Keratinocyte (primary cell): ENCODE data around the gene SRGAP3. TPM values are rescaled to one million over a fixed set of nuclear protein-coding genes. Genes with fewer than 3 reads are reported as not detected.

ENCODE experiments used
- DNase-seq: peaks from one replicate; pipeline ENCODE4 v3.0.0-alpha.2; 2011; ENCODE audit warnings: low read depth, missing footprints, low spot score
- FAIRE-seq: peaks from 2 replicates; lab custom pipeline; 2011; peaks lifted over from hg19 to GRCh38; lab: Jason Lieb, UNC
- H2AFZ ChIP-seq: 2 replicates; pipeline ENCODE4 v1.6.0; 2012; ENCODE audit warnings: low read length, control low read depth, inconsistent platforms; ENCODE audit not compliant: control insufficient read depth
- H3K27ac ChIP-seq: 2 replicates; pipeline ENCODE4 v1.5.1; 2011; ENCODE audit warnings: low read length; ENCODE audit not compliant: control insufficient read depth, insufficient read depth
- H3K27me3 ChIP-seq: 3 replicates; pipeline ENCODE4 v1.6.0; 2011; ENCODE audit warnings: low read length; ENCODE audit not compliant: control insufficient read depth, insufficient read depth; ENCODE audit errors: extremely low read depth
- H3K36me3 ChIP-seq, 2 experiments: 2 replicates in 1 of 2; 3 replicates in 1 of 2; pipeline ENCODE4 v1.5.1; 2011; ENCODE audit warnings: low read length in 2 of 2, mild to moderate bottlenecking in 1 of 2; ENCODE audit not compliant: control insufficient read depth in 2 of 2, insufficient read depth in 2 of 2; ENCODE audit errors: extremely low read depth in 1 of 2
- H3K4me1 ChIP-seq: 3 replicates; pipeline ENCODE4 v1.5.1; 2011; ENCODE audit warnings: low read length; ENCODE audit not compliant: control insufficient read depth, insufficient read depth; ENCODE audit errors: extremely low read depth
- H3K4me2 ChIP-seq: 3 replicates; pipeline ENCODE4 v1.6.0; 2011; ENCODE audit warnings: low read depth, low read length; ENCODE audit not compliant: control insufficient read depth, insufficient read depth; ENCODE audit errors: extremely low read depth
- H3K4me3 ChIP-seq, 3 experiments: fragments of 200-600 bp in 1 of 3; sonication (generic) in 1 of 3; 2 replicates in 2 of 3; 3 replicates in 1 of 3; pipeline ENCODE4 v1.5.1; 2011 to 2016; ENCODE audit warnings: low read length in 3 of 3, mild to moderate bottlenecking in 3 of 3, control low read depth in 2 of 3, inconsistent platforms in 1 of 3, low read depth in 1 of 3, mixed read lengths in 1 of 3, mixed run types in 1 of 3, moderate library complexity in 1 of 3; ENCODE audit not compliant: control insufficient read depth in 2 of 3, insufficient read depth in 2 of 3; ENCODE audit errors: extremely low read depth in 1 of 3
- H3K79me2 ChIP-seq: 2 replicates; pipeline ENCODE4 v1.6.0; 2012; ENCODE audit warnings: low read length; ENCODE audit not compliant: control insufficient read depth, insufficient read depth
- H3K9ac ChIP-seq: 3 replicates; pipeline ENCODE4 v1.6.0; 2011; ENCODE audit warnings: low read length; ENCODE audit not compliant: control insufficient read depth, insufficient read depth; ENCODE audit errors: extremely low read depth
- H3K9me1 ChIP-seq: 3 replicates; pipeline ENCODE4 v1.6.0; 2011; ENCODE audit warnings: low read length; ENCODE audit not compliant: control insufficient read depth, insufficient read depth; ENCODE audit errors: extremely low read depth
- H3K9me3 ChIP-seq: 2 replicates; pipeline ENCODE4 v1.5.1; 2012; ENCODE audit warnings: low read depth, low read length; ENCODE audit not compliant: control insufficient read depth
- H4K20me1 ChIP-seq: 3 replicates; pipeline ENCODE4 v1.6.0; 2011; ENCODE audit warnings: low read length; ENCODE audit not compliant: control insufficient read depth, insufficient read depth; ENCODE audit errors: extremely low read depth
- CTCF ChIP-seq, 3 experiments: IDR thresholded peaks in 1 of 3; conservative IDR thresholded peaks in 1 of 3; optimal IDR thresholded peaks in 1 of 3; 2 replicates in 2 of 3; 3 replicates in 1 of 3; pipeline versions ENCODE3 to v1.5.1; 2011; ENCODE audit warnings: low read length in 3 of 3, mild to moderate bottlenecking in 3 of 3, moderate library complexity in 2 of 3, control low read depth in 1 of 3, inconsistent platforms in 1 of 3; ENCODE audit not compliant: insufficient read depth in 2 of 3; ENCODE audit errors: extremely low read depth in 1 of 3
- EZH2 ChIP-seq: IDR thresholded peaks from one replicate; pipeline ENCODE4 v1.6.1; 2012; ENCODE audit warnings: inconsistent platforms, mild to moderate bottlenecking, low read length, moderate library complexity
- dilution Hi-C: fragments of 300-500 bp; cut with MboI; formaldehyde crosslinking; loops from one replicate; pipeline ENCODE4 v1.7.0; 2020; ENCODE audit warnings: low sequenced_read_pairs; ENCODE audit not compliant: extremely low pct_ligation_motif_present
- polyA plus RNA-seq, 5 experiments: library from polyadenylated mRNA; depleted of rRNA in 3 of 5; stranded (reverse) in 3 of 5; stranded (forward) in 1 of 5; unstranded in 1 of 5; fragments of >200 nt; gene quantifications; 1 replicate in 1 of 5; 2 replicates in 3 of 5; 3 replicates in 1 of 5; pipeline versions ENCODE4 v1.2.1 to v1.2.3, GENCODE V29; 2011 to 2012; ENCODE audit warnings: missing spikeins in 2 of 5, low read depth in 1 of 5, low replicate concordance in 1 of 5

Gene SRGAP3
- polyA plus RNA-seq, 1 donor (not counting 4 experiments of a cell fraction or from before 2014, with no cell fraction given): 7.2 TPM

- Histone ChIP-seq H3K4me1 (no peaks in the 10 kb centered on the region), H3K27ac (no peak overlapping the region), H4K20me1 (no peaks in the 10 kb centered on the region), H3K27me3 (no peaks in the 10 kb centered on the region), H3K4me3 (no peak overlapping the region), H3K4me2 (no peak overlapping the region), H3K9ac (no peak overlapping the region), H3K9me1 (no peaks in the 10 kb centered on the region), H3K9me3 (no peaks in the 10 kb centered on the region), H3K79me2 (no peaks in the 10 kb centered on the region), H3K36me3 (peaks cover 12 to 17% of the 10 kb centered on the region in 2 experiments), H2AFZ (no peak overlapping the region)
- TF ChIP-seq EZH2 (no peak), CTCF (optimal IDR thresholded peaks at IDR 0.05 in 1 of 3, IDR thresholded peaks at IDR 0.05 in 1 of 3, conservative IDR thresholded peaks at IDR 0.05 in 1 of 3; ENCODE audit: extremely low read depth in 1 of 3, insufficient read depth in 2 of 3, low read length in 3 of 3) (no peak)
- FAIRE-seq (no peak), DNase-seq (no peak)
- dilution Hi-C loops: no loop called here
Measured at GRCh38 chr3:9009976-9010545, 239.4 kb downstream of the SRGAP3 start.

GRCh38 chr3:9008550-9009255 lies 240.7 kb downstream of the SRGAP3 start:
- H3K27me3 ChIP-seq: no peaks in the 10 kb centered on the region
- H3K4me2 ChIP-seq: no peak overlapping the region
- H3K27ac ChIP-seq: no peak overlapping the region
- H3K4me1 ChIP-seq: no peaks in the 10 kb centered on the region
- TF ChIP-seq EZH2: no peak
- no peak for TF ChIP-seq CTCF (optimal IDR thresholded peaks at IDR 0.05 in 1 of 3, IDR thresholded peaks at IDR 0.05 in 1 of 3, conservative IDR thresholded peaks at IDR 0.05 in 1 of 3; ENCODE audit: extremely low read depth in 1 of 3, insufficient read depth in 2 of 3, low read length in 3 of 3)
- dilution Hi-C loops: no loop called here
- no peak for FAIRE-seq
- no peaks in the 10 kb centered on the region for H3K79me2 ChIP-seq
- no peak overlapping the region for H2AFZ ChIP-seq
- peaks cover 10 to 17% of the 10 kb centered on the region in 2 experiments for H3K36me3 ChIP-seq
- H3K4me3 ChIP-seq: no peak overlapping the region
- DNase-seq: no peak
- no peaks in the 10 kb centered on the region for H4K20me1 ChIP-seq
- H3K9me1 ChIP-seq: no peaks in the 10 kb centered on the region
- no peaks in the 10 kb centered on the region for H3K9me3 ChIP-seq
- no peak overlapping the region for H3K9ac ChIP-seq
